ENCODE results near the gene DPYSL5.

GRCh38 chr2:26822877-26823276 lies 25.1 kb upstream of the DPYSL5 start:
- TF ChIP-seq CTCF (IDR thresholded peaks at IDR 0.05) = no peak
- no peak for TF ChIP-seq EP300 (IDR thresholded peaks at IDR 0.05)

Data from tibial nerve (tissue), 4 donors.